ENCODE measurements around the gene OBSCN.
"Not testable (repeated sequence)": the region's sequence is repeated elsewhere in the genome, so short reads cannot be mapped to it uniquely, and the experiment has no call there.

Gene OBSCN

DNA sequence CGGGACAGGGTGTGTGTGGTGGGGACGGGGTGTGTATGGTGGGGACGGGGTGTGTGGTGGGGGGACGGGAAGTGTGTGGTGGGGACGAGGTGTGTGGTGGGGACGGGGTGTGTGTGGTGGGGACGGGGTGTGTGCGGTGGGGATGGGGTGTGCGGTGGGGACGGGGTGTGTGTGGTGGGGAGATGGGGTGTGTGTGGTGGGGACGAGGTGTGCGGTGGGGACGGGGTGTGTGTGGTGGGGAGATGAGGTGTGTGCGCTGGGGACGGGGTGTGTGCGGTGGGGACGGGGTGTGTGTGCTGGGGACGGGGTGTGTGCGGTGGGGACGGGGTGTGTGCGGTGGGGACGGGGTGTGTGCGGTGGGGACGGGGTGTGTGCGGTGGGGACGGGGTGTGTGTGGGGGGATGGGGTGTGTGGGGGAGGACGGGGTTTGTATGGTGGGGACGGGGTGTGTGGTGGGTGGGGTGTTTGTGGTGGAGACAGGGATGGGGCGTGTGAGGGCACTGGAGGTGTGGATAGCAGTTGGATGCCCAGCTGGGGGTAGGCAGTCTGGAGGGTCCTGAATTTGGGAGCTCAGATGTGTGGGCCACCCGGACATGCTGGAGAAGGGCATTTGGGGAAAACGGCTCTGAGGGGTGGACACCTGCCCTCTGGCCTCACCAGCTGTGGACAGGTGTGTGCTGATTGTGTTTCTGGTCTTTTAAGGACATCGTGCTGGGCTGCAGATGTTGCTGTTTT is 25.4 kb upstream of the OBSCN start:
- no peak for DNase-seq (ENCODE audit: low read depth in 4 of 4, low spot score in 1 of 4)

DNA sequence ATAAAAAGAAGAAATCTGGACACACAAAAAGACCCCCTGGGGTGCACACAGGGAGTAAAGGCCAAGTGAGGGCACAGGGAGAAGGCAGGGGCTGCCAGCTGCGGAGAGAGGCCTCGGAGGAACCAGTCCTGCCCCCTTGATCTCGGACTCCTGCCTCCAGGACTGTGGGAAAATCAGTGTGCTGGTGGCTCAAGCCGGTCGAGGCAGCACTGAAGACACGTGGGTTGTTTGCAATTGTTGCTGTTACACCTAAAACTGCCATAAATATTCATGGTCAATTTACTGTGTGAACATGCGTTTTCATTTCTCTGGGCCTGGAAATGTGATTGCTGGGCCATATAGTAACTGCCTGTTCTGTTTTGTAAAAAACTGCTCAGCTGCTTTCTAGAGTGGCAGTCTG is 23.7 kb upstream of the OBSCN start:
- no peak for DNase-seq (ENCODE audit: low read depth in 4 of 4, low spot score in 1 of 4)

DNA sequence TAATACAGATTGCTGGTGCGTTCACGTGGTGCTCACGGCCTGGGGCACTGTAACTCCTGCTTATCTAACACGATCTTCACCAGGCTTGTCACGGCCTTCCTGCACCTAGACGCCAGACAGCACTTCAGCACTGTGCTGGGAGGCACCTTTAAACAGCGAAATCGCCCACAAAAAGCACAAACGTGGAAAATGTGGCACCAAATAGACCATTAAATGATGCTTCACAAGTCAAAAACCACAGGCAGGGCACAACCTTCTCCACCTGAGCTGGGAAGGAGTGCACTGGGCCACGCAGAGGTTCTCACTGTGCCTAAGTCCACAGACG is 22.2 kb upstream of the OBSCN start:
- no peak for DNase-seq (ENCODE audit: low read depth in 4 of 4, low spot score in 1 of 4)

DNA sequence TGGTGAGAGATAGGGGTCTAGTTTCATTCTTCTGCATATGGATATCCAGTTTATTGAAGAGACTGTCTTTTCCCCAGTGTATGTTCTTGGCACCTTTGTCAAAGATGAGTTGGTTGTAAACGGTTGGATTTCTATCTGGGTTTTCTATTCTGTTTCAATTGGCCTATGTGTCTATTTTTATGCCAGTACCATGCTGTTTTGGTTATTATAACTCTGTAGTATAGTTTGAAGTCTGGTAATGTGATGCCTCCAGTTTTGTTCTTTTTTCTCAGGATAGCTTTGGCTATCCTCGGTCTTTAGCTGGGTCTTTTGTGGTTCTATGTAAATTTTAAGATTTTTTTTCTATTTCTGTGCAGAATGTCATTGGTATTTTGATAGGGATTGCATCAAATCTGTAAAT is 19.6 kb upstream of the OBSCN start:
- not testable (repeated sequence) for DNase-seq (ENCODE audit: low read depth in 4 of 4, low spot score in 1 of 4)

DNA sequence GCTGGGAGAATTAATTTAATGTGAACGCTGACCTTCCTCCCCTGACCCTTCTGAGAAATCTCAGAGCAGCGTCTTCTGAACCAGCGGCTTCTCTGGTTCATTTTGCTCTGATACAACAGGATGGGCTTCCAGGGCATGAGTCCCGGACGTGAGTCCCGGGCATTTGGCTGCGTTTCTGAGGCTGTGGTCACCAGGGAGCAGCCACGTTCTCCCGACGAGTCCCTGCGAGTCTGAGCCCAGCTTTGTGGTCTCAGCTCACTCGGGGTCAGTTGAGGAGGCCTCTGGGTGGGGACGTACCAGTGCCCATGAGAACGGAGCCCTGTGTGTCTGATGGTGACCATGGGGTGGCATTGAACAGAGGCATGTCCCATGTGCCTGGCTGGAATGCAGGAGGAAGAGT is 17.7 kb upstream of the OBSCN start:
- DNase-seq (ENCODE audit: low read depth in 4 of 4, low spot score in 1 of 4), result no peak

DNA sequence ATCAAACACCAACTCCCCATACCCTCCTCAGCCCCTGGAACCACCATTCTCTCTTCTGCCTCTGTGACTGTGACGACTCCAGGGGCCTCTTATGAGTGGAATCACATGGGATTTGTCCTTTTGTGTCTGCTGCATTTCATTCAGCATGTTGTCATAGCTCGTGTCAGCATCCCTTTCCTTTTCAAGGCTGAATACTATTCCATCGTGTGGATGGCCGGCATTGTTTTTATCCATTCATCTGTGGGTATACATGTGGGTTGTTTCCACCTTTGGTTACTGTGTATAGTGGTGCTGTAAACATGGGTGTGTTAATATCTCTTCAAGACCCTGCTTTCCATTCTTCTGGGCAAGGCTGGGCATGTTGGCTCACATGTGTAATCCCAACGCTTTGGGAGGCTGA is 17.1 kb upstream of the OBSCN start:
- DNase-seq (ENCODE audit: low read depth in 4 of 4, low spot score in 1 of 4), result no peak

DNA sequence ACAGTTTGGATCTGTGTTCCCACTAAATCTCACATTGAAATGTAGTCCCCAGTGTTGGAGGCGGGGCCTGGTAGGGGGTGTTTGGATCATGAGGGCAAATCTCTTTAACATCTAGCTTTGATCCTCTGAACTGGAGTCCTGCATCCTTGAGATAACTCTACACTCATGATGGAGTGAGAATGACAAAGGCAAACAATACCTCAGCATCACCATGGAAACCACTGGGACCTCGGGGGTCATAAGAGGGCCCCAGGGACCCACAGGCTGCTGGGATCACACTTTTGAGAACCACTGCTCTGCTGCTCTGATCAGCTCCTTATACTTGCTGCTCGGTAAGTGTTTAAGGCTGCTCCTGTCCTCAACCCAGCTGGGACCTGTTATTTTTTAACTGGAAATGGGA is 13.4 kb upstream of the OBSCN start:
- DNase-seq (ENCODE audit: low read depth in 4 of 4, low spot score in 1 of 4), result no peak

DNA sequence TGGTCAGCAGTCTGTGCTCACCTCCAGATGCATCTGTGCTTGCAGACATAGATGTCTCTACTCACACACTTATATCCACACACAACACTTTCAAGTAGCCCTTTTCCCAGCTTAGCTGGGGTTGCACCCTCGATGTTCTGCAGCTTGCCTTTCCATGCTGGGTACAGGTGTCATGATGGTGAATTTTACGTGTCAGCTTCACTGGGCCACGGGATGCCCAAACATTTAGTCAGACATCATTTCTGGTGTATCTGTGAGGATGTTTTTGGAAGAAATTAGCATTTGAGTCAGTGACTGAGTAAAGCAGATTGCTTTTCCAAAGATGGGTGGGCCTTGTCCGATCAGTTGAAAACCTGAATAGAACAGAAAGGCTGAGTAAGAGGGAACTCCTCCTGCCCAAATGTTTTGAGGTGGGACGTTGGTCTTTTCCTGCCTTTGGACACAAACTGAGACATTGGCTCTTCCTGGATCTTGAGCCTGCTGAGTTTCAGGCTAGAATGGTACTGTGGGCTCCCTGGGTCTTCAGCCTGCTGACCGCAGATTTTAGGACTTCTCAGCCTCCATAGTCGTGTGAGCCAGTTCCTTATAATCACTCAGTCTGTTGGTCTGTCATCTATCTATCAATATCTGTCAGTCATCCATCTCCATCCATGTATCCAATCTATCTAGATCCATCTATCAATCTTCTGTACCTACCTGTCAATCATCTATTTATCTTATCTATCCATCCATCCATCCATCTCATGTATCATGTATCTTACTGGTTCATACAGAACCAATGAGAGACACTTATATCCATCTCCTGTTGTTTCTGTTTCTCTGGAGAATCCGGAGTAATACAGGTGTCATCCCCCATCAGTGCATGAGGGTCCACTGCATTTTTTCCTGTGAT is 12.7 kb upstream of the OBSCN start:
- DNase-seq (ENCODE audit: low read depth in 4 of 4, low spot score in 1 of 4), result no peak

DNA sequence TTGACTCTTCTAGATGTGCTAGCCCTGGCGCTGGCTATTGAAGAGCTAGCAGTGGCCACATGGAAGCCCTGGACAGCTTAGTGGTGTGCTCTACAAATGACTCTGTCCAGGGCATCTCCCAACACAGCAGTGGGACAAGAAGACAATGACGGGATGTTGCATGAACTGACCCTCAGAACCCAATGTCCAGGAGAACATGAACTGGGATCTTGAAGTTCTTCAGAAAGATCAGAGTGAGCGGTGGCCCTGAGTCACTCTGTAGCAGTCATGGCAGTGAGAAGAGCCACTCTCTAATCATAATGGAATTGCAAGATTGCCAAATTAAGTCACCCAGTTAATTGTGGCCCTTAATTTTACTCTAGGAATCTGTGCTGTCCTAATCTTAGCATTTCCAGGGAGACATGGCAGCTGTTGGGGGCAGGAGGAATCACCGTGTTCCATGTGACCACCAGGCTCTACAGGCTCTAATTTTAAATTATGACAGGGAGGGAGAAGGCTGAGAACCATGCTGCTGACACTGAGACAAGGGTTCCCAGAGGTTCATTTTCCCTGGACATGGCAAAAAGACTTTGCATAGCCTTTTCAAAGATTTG is 10.2 kb upstream of the OBSCN start:
- DNase-seq (ENCODE audit: low read depth in 4 of 4, low spot score in 1 of 4), result no peak

DNA sequence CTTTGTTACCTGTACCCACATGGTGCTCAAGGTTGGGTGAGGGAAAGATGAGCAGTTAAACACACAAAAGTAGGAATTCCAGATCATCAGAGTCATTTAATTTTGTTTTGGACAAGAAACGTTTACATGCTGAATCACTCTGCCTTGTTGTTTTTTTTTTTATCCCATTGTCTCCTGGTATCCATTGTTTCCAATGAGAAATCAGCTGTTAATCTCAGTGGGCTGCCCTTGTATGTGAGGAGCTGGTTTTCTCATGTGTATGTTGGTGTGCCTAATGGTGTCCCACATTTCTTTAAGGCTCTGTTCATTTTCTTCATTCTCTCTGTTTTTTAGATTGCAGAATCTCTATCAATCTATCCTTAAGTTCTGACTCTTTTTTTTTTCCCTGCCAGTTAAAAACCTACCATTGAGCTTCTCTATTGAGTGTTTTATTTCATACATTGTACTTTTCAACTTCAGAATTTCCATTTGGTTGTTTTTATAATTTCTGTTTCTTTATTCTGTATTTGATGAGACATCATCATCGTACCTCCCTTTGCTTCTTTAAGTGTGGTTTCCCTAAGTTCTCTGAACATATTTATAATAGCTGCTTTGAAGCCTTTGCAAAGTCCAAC is 8.8 kb upstream of the OBSCN start:
- no peak for DNase-seq (ENCODE audit: low read depth in 4 of 4, low spot score in 1 of 4)

DNA sequence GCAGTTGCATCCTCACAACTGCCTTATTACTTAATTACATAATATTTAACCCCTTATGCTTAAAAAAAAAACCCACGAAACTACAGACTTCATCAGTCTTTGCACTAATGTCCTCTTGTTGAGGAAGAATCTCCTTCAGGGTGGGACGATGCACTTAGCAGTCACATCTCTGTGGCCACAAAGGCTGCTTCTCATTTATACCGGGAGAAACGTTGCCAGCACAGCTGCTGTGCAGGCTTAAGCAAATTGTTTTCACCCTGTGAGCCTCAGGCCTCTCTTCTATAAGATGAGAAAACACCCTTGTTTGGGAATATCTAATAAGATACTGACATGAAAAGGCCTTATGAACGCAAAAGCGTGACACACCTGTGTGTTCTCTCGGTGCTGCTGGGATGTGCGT is 2.9 kb upstream of the OBSCN start:
- no peak for DNase-seq (ENCODE audit: low read depth in 4 of 4, low spot score in 1 of 4)

DNA sequence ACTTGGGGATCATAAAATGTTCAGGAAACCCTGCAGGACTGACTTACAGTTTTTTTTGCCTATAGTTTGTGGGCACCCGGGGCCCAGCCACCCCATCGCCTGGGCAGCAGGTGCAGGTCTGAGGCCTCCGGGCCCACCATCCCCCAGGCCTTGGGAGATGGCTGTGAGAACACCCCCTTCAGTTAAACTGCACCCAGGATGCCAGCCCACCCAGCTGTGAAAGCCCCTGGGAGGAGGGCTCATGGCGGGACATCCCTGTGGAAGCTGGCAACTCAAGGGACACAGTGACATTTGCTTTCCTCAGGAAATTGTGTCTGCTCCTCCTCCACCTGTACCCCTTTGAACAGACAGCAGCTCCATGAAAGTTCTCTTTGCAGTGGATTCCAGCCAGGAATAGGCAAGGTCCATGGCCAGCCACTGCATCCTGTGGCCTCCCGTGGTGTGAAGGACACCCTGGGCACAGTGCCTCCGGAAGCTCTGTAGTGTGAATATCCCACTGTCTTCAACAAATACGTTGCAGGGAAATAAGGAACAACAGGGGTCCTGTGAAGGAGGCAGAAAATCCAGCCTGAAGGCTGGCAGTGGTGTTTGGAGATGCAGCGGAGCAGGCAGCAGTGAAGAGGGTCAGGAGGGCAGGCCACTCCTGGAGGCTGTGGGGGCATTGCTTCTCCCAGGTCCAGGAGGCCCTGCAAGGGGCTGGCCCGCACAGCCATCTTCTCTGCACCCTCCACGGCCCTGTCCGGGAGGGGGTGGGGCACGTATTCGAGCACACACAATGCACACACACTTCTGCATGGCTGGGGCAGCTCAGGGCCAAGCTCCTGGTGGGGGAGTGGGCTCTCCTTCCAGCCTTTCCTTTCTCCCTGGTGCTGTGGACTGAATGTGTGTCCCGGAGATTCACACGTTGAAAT is 2.1 kb upstream of the OBSCN start:
- no peak for DNase-seq (ENCODE audit: low read depth in 4 of 4, low spot score in 1 of 4)

DNA sequence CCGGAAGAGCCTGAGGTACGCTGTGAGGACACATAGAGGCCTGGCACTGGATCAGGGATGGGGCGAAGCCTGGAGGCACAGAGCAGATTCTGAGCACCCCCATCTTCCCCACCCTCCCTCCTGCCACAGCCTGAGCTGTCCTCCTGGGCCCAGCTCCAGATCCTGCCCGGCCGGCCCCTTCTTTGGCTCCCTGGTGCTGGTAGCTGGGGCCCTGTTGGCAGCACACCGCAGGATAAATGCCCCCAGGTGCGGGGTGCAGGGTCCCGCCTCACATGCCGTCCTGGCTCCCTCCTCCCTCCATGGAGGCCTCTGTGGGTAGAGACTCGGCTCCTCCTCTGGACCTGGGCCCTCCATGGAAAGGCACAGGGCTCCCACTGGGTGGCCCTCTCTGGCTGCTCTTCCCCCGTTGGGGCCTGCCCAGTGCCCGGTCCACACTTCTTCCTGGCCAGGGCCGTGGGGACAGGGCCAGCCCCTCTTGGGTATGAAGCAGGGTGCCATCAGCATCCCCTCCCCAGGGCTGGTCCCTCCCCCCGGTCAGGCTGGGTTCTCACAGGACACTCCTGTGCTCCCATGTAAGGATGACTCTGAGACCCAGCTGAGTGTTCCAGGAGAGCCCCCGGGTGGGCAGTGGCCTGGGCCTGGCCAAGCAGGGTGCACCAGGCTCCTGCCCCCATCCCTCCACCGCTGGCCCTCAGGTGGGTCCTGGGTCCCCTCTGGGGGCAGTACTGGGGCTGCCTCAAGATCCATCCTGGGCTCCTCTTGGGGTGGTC is 1.1 kb upstream of the OBSCN start:
- no peak for DNase-seq (ENCODE audit: low read depth in 4 of 4, low spot score in 1 of 4)

DNA sequence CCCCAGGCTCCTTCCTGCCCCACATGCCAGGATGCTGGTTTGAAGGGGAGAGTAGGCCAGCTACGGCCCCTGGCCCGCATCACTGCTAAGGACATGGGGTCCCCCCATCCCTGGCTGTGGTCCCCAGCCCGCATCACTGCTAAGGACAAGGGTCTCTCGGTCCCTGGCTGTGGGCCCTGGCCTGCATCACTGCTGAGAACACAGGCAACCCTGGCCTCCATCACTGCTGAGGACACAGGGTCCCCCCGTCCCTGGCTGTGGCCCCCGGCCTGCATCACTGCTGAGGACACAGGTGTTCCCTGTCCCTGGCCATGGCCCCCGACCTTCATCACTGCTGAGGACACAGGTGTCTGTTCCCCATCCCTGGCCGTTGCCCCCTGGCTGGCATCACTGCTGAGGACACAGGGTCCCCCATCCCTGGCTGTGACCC is 448 bp upstream of the OBSCN start:
- no peak for DNase-seq (ENCODE audit: low read depth in 4 of 4, low spot score in 1 of 4)

DNA sequence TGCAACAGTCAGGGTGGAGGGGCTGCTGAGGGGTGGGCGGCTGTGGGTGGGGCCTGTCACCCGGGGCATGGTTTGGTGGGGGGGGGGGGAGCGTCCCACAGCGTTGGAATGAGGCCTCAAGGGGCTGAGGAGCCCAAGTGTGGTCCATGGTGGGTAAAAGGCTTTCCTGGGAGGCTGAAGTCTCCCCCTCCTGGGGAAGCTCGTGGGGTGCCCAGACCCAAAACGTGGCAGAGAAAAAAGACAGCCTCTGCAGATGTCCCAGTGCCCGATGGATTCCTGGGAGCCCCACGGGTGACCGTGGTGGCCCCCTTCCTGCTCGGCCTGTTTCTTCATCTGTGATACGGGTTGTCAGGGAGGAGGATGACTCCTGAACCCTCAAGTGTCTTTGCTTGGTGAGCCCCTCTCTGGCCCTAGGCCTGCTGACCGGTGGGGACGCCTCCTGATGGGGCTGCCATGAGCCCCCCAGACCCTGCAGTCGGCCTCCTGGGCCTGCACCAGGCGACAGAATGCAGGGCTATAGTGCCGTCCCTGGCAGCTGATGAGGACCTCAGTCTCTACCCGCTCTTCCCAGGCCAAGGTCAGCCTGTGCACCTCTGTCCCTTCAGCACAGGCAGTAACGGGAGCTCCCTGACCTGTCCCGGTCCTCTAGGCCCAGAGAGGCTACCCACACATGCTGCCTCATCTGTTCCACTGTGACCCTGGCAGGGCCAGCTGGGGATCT is 1.1 kb downstream of the OBSCN start:
- no peak for DNase-seq (ENCODE audit: low read depth in 4 of 4, low spot score in 1 of 4)

DNA sequence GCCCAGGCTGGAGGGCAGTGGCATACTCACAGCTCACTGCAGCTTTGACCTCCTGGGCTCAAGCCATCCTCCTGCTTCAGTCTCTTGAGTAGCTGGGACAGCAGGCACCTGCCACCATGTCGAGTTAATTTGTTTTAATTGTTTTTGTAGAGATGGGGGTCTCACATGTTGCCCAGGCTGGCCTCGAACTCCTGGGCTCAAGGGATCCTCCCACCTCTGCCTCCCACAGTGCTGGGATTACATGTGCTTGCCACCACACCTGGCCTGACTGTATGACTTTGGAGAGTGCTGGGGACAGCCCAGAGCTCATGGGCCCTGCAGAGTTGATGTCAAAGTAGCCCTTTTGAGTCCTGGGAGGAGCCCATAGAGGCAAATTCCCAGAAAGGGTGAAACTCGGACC is 1.8 kb downstream of the OBSCN start:
- no peak for DNase-seq (ENCODE audit: low read depth in 4 of 4, low spot score in 1 of 4)

DNA sequence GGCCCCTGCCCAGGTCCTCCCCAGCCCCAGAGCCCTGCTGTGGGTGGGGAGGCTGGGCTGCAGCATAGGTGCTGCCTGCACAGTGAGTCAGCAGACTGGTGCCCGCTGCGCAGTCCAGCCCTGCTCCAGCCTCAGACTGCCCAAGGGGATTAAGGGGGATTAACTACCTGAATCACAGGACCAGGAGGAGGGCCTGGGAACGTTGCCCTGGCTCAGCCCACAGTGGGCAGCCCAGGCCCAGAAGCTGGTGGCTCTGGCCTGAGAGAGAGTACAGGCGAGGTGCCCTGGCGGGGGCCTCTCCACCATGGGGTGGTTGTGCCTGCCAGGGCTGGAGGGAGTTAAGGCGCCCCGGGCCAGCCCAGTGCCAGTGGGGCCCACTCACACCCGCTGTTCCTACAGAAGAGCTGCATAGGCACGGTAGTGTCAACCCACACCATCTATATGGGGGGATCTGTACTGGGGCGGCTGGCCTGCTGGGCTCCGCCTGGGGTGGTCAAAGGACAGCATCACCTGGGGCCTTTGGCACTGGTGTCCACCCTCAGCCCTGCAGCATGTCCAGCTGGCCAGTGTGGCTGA is 2.3 kb downstream of the OBSCN start:
- no peak for DNase-seq (ENCODE audit: low read depth in 4 of 4, low spot score in 1 of 4)

DNA sequence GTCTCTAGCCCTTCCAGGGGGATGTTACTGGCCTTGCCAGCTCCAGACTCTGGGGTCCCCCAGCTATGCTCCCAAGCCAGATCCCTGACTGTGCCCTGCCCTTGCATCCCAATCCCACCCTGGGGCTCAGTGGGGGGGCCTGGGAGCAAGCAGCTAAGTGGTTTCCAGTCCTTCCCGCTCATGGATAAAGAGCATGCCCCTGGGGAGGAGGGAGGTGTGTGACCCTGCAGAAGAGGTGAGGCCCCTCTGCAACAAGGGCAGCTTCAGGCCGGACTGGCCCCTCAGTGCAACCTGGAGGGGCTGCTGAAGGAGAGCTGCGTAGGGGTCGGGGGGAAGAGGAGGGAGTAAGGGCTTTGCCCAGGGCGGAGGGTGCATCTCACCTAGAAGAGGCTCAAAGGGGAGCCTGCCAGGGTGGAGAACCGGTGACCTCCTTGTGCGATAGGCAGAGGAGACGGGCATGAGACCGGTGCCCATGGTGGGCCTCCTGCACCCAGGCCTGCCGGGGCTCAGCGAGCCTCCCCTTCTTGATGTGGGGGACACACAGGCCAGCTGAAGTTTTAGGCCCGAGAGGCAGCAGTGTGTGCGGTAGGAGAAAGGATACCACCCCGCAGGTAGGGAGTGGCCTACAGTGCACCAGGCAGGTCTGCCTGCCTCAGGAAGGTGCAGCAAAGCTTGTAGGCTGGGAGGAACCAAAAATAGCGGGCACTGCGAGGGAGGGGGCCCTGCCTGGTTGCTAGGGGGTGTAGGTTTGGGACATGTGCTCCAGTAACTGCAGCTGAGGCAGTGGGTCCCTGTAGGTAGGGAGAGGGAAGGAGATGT is 3.1 kb downstream of the OBSCN start:
- no peak for DNase-seq (ENCODE audit: low read depth in 4 of 4, low spot score in 1 of 4)

Data from stimulated activated CD4-positive, alpha-beta T cell treated with anti-CD3 and anti-CD28 coated beads, Interleukin-1b, Interleukin-23, amount 100 ng/mL, for 24 hours (primary cell).